Liver (tissue), 3 donors: ENCODE results near the gene AGBL4.

ENCODE experiments used
- CTCF ChIP-seq: fragments of 150-350 bp; IDR thresholded peaks from 2 replicates; pipeline ENCODE4 v1.5.1; 2017; ENCODE audit warnings: improper control_type of control experiment, low read depth, low read length; ENCODE audit not compliant: missing input control
- EGR1 ChIP-seq, 2 donors: IDR thresholded peaks; 2 replicates each; pipeline ENCODE4 v1.6.1; 2016 to 2018; ENCODE audit warnings: antibody characterized with exemption in 2 of 2, low read depth in 2 of 2
- RAD21 ChIP-seq, 2 donors: IDR thresholded peaks; 2 replicates each; pipeline ENCODE4 v1.6.1; 2016; ENCODE audit warnings: antibody characterized with exemption in 2 of 2, mild to moderate bottlenecking in 2 of 2
- REST ChIP-seq: IDR thresholded peaks from 2 replicates; pipeline ENCODE4 v1.6.1; 2016; ENCODE audit warnings: antibody characterized with exemption, mild to moderate bottlenecking
- RXRA ChIP-seq, 2 donors: IDR thresholded peaks; 2 replicates each; pipeline ENCODE4 v1.6.1; 2017 to 2018; ENCODE audit warnings: antibody characterized with exemption in 2 of 2, mild to moderate bottlenecking in 1 of 2
- SP1 ChIP-seq: IDR thresholded peaks from 2 replicates; pipeline ENCODE4 v1.6.1; 2018; ENCODE audit warnings: antibody characterized with exemption, mild to moderate bottlenecking
- TAF1 ChIP-seq: conservative IDR thresholded peaks from 2 replicates; pipeline ENCODE4 v1.6.1; 2016; ENCODE audit warnings: antibody characterized with exemption, mild to moderate bottlenecking
- YY1 ChIP-seq: IDR thresholded peaks from 2 replicates; pipeline ENCODE4 v1.6.1; 2016; ENCODE audit warnings: antibody characterized with exemption, mild to moderate bottlenecking
- ZBTB33 ChIP-seq: IDR thresholded peaks from 2 replicates; pipeline ENCODE4 v1.6.1; 2016; ENCODE audit warnings: antibody characterized with exemption
- donor health status: healthy.
- donor health status: healthy.

- TF ChIP-seq CTCF (no peak), ZBTB33 (no peak), SP1 (no peak), EGR1 (IDR thresholded peaks at IDR 0.05; ENCODE audit: low read depth in 2 of 2) (no peak), REST (no peak), YY1 (no peak), RXRA (IDR thresholded peaks at IDR 0.05) (no peak), TAF1 (no peak), RAD21 (IDR thresholded peaks at IDR 0.05) (no peak)
Measured at GRCh38 chr1:48570568-48570967, 1453.2 kb downstream of the AGBL4 start.
